Measurements from ENCODE around the gene MAP2K7. TPM values are rescaled to one million over a fixed set of nuclear protein-coding genes. Genes with fewer than 3 reads are reported as not detected.

The MAP2K7 gene
- total RNA-seq, 1 experiment from 2014 or later: 37.4 TPM

DNA sequence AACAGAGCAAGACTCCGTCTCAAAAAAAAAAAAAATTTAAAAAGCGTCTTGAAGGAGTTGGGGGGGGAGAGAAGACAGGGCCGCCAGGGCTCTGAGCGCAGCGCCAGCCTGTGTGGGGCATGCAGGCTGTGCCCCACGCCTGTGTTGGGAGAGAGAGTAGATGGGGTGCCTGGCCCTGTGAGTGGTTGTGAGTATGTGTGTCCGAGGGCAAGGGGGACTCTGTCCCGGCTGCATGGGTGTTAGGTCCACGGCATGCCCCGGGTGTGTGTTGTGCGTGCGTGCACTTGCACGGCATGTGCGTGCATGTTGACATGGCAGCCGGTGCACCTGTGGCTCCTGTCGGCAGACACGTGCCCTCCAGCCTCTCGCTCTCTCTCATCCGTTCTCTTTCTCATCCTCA lies 3.4 kb downstream of the MAP2K7 start:
- Histone ChIP-seq H3K4me1 (peaks cover 12% of the 10 kb centered on the region; the same call in 1 of the 2 replicates), H3K4me3 (ENCODE audit: low read depth, low read length) (no peak overlapping the region), H3K27me3 (replicated peaks; ENCODE audit: control insufficient read depth, insufficient read depth, low read length) (no peaks in the 10 kb centered on the region), H3K9me3 (no peaks in the 10 kb centered on the region), H3K36me3 (ENCODE audit: control insufficient read depth, insufficient read depth, low read length) (peaks cover 2% of the 10 kb centered on the region; the same call in 1 of the 2 replicates)
- CTCF ChIA-PET: no interaction called here
- intact Hi-C loops (cut with micrococcal nuclease; ENCODE audit: unreplicated experiment): no loop called here
- Mint-ChIP-seq H3K4me3 (ENCODE audit: unreplicated experiment) (peak overlapping the region; percentile 13), H3K9me3 (ENCODE audit: unreplicated experiment) (no peaks in the 10 kb centered on the region), H3K27me3 (ENCODE audit: insufficient read depth, unreplicated experiment) (no peaks in the 10 kb centered on the region), H3K4me1 (ENCODE audit: low read depth, unreplicated experiment) (peaks cover 6% of the 10 kb centered on the region), H3K36me3 (ENCODE audit: insufficient read depth, unreplicated experiment) (peaks cover 45% of the 10 kb centered on the region), H3K27ac (ENCODE audit: unreplicated experiment) (no peak overlapping the region)
- POLR2A ChIA-PET: no interaction called here
- no peak for DNase-seq
- BruUV-seq (replicated peaks): no TSS peak
- TF ChIP-seq, protein P1, sequence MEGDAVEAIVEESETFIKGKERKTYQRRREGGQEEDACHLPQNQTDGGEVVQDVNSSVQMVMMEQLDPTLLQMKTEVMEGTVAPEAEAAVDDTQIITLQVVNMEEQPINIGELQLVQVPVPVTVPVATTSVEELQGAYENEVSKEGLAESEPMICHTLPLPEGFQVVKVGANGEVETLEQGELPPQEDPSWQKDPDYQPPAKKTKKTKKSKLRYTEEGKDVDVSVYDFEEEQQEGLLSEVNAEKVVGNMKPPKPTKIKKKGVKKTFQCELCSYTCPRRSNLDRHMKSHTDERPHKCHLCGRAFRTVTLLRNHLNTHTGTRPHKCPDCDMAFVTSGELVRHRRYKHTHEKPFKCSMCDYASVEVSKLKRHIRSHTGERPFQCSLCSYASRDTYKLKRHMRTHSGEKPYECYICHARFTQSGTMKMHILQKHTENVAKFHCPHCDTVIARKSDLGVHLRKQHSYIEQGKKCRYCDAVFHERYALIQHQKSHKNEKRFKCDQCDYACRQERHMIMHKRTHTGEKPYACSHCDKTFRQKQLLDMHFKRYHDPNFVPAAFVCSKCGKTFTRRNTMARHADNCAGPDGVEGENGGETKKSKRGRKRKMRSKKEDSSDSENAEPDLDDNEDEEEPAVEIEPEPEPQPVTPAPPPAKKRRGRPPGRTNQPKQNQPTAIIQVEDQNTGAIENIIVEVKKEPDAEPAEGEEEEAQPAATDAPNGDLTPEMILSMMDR (IDR thresholded peaks at IDR 0.05; ENCODE audit: insufficient read depth in 1 of 2, low read depth in 1 of 2, low read length in 1 of 2, severe bottlenecking in 1 of 2, unreplicated experiment in 1 of 2): no peak

GRCh38 chr19:7907544-7907943 lies 3.9 kb downstream of the MAP2K7 start:
- POLR2A ChIA-PET: no interaction called here
- Histone ChIP-seq H3K36me3 (ENCODE audit: control insufficient read depth, insufficient read depth, low read length) (peaks cover 2% of the 10 kb centered on the region; the same call in 1 of the 2 replicates), H3K9me3 (no peaks in the 10 kb centered on the region), H3K4me3 (ENCODE audit: low read depth, low read length) (no peak overlapping the region), H3K27me3 (replicated peaks; ENCODE audit: control insufficient read depth, insufficient read depth, low read length) (no peaks in the 10 kb centered on the region), H3K4me1 (peaks cover 10% of the 10 kb centered on the region; the same call in 1 of the 2 replicates)
- peaks cover 49% of the 10 kb centered on the region for H3K36me3 Mint-ChIP-seq (ENCODE audit: insufficient read depth, unreplicated experiment)
- no peaks in the 10 kb centered on the region for H3K9me3 Mint-ChIP-seq (ENCODE audit: unreplicated experiment)
- CTCF ChIA-PET: no interaction called here
- no peak overlapping the region for H3K27ac Mint-ChIP-seq (ENCODE audit: unreplicated experiment)
- peak overlapping the region; percentile 13 for H3K4me3 Mint-ChIP-seq (ENCODE audit: unreplicated experiment)
- BruUV-seq (replicated peaks): no TSS peak
- DNase-seq: no peak
- TF ChIP-seq, protein P1 (IDR thresholded peaks at IDR 0.05; ENCODE audit: insufficient read depth in 1 of 2, low read depth in 1 of 2, low read length in 1 of 2, severe bottlenecking in 1 of 2, unreplicated experiment in 1 of 2): no peak
- H3K27me3 Mint-ChIP-seq (ENCODE audit: insufficient read depth, unreplicated experiment): no peaks in the 10 kb centered on the region
- H3K4me1 Mint-ChIP-seq (ENCODE audit: low read depth, unreplicated experiment): peaks cover 6% of the 10 kb centered on the region
- intact Hi-C loops (cut with micrococcal nuclease; ENCODE audit: unreplicated experiment): no loop called here

DNA sequence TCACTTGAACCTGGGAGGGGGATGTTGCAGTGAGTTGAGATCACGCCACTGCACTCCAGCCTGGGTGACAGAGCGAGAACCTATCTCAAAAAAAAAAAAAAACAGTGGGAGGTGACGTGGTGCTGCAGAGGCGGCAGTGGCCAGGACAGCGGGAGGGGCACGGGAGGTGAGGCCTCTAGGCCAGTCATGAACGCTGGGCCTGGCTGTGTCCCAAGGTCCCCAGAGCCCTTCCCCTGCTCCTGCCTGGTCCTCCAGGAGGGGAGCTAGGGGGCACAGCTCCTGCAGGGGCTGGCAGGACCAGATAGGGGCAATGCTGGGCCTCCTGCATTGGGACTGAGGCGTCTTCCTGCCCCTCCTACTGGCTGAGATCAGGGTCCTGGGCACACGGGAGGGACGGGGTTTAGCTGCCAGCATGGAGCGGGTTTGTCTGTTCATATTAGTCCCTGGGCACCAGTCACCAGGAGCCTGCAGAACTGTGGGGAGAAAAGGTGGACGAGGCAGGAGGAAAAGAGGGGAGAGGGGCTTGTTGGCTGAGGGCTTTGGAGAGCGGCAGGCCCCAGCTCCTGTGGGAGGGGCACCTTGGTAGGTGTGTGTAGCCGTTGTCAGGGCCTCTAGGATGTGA lies 4.5 kb downstream of the MAP2K7 start:
- Histone ChIP-seq H3K27me3 (replicated peaks; ENCODE audit: control insufficient read depth, insufficient read depth, low read length) (no peaks in the 10 kb centered on the region), H3K4me3 (ENCODE audit: low read depth, low read length) (no peak overlapping the region), H3K36me3 (ENCODE audit: control insufficient read depth, insufficient read depth, low read length) (peaks cover 2% of the 10 kb centered on the region; the same call in 1 of the 2 replicates), H3K9me3 (no peaks in the 10 kb centered on the region), H3K4me1 (peaks cover 9% of the 10 kb centered on the region; the same call in 1 of the 2 replicates)
- Mint-ChIP-seq H3K27me3 (ENCODE audit: insufficient read depth, unreplicated experiment) (no peaks in the 10 kb centered on the region), H3K36me3 (ENCODE audit: insufficient read depth, unreplicated experiment) (peaks cover 51% of the 10 kb centered on the region), H3K27ac (ENCODE audit: unreplicated experiment) (no peak overlapping the region), H3K9me3 (ENCODE audit: unreplicated experiment) (no peaks in the 10 kb centered on the region), H3K4me3 (ENCODE audit: unreplicated experiment) (no peak overlapping the region), H3K4me1 (ENCODE audit: low read depth, unreplicated experiment) (peaks cover 6% of the 10 kb centered on the region)
- CTCF ChIA-PET: no interaction called here
- BruUV-seq (replicated peaks): no TSS peak
- TF ChIP-seq, protein P1 (IDR thresholded peaks at IDR 0.05; ENCODE audit: insufficient read depth in 1 of 2, low read depth in 1 of 2, low read length in 1 of 2, severe bottlenecking in 1 of 2, unreplicated experiment in 1 of 2): no peak
- POLR2A ChIA-PET: no interaction called here
- intact Hi-C loops (cut with micrococcal nuclease; ENCODE audit: unreplicated experiment): no loop called here
- no peak for DNase-seq
